Measurements from ENCODE around the gene CSNK2A1.

The CSNK2A1 gene

GRCh38 chr20:544153-544725, 649 bp upstream of the CSNK2A1 start:
- Histone ChIP-seq H3K4me1 (ENCODE audit: control insufficient read depth, insufficient read depth, low read length) (peaks cover 9% of the 10 kb centered on the region), H3K4me3 (ENCODE audit: low read length) (peak overlapping the region; percentile 96), H3K9ac (ENCODE audit: low read depth, low read length) (peak overlapping the region; percentile 88), H3K4me2 (ENCODE audit: low read length) (peak overlapping the region; percentile 87), H3K36me3 (ENCODE audit: insufficient read depth, low read length) (peaks cover 13% of the 10 kb centered on the region), H3K9me3 (replicated peaks; ENCODE audit: low read length) (peaks cover 8% of the 10 kb centered on the region), H3K27me3 (ENCODE audit: control insufficient read depth, insufficient read depth, low read length) (peaks cover 18% of the 10 kb centered on the region)

DNA sequence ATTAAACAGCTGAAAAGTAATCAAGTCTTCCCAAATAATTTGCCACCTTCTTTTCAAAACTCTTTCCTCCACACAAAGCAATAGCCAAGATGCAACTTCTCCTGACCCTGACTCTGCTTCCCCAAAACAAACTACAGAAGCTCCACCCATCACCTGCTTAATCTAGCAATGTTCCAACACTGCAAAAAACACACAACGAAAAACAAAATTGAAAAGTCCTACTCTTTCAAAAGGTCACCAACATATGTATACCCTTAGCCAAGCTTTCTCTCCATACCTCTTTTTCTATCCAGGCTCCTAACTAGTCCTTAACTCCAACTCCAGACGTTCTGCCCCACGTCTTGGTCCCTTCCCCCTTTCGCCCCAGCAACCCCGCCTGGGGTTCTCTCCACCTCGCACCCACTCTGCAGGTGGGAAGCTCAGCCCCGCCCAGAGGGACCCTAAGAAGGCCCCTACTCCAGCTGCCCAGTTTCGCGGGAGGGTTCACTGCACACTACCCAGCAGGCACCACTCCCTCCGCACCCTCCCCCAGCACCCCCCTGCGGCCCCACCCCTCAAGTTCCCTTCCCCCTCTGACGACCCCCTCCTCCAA, 717 bp downstream of the CSNK2A1 start:
- Histone ChIP-seq H3K4me3 (ENCODE audit: low read length) (peak overlapping the region; percentile 96), H3K4me2 (ENCODE audit: low read length) (peak overlapping the region; percentile 87), H3K9ac (ENCODE audit: low read depth, low read length) (peak overlapping the region; percentile 88), H3K9me3 (replicated peaks; ENCODE audit: low read length) (peaks cover 8% of the 10 kb centered on the region), H3K36me3 (ENCODE audit: insufficient read depth, low read length) (peaks cover 17% of the 10 kb centered on the region), H3K4me1 (ENCODE audit: control insufficient read depth, insufficient read depth, low read length) (peaks cover 9% of the 10 kb centered on the region), H3K27me3 (ENCODE audit: control insufficient read depth, insufficient read depth, low read length) (peaks cover 16% of the 10 kb centered on the region)

GRCh38 chr20:540391-541201, 3.0 kb downstream of the CSNK2A1 start:
- Histone ChIP-seq H3K9me3 (replicated peaks; ENCODE audit: low read length) (peaks cover 8% of the 10 kb centered on the region), H3K4me2 (ENCODE audit: low read length) (peak overlapping the region; percentile 3), H3K36me3 (ENCODE audit: insufficient read depth, low read length) (peaks cover 17% of the 10 kb centered on the region), H3K9ac (ENCODE audit: low read depth, low read length) (no peak overlapping the region), H3K4me3 (ENCODE audit: low read length) (no peak overlapping the region), H3K4me1 (ENCODE audit: control insufficient read depth, insufficient read depth, low read length) (peaks cover 27% of the 10 kb centered on the region), H3K27me3 (ENCODE audit: control insufficient read depth, insufficient read depth, low read length) (no peaks in the 10 kb centered on the region)

GRCh38 chr20:539848-540247, 3.7 kb downstream of the CSNK2A1 start:
- H3K9me3 ChIP-seq (replicated peaks; ENCODE audit: low read length) = peaks cover 8% of the 10 kb centered on the region
- no peak overlapping the region for H3K4me3 ChIP-seq (ENCODE audit: low read length)
- H3K27me3 ChIP-seq (ENCODE audit: control insufficient read depth, insufficient read depth, low read length) = no peaks in the 10 kb centered on the region
- H3K4me2 ChIP-seq (ENCODE audit: low read length) = peak overlapping the region; percentile 3
- H3K36me3 ChIP-seq (ENCODE audit: insufficient read depth, low read length) = peaks cover 17% of the 10 kb centered on the region
- peaks cover 29% of the 10 kb centered on the region for H3K4me1 ChIP-seq (ENCODE audit: control insufficient read depth, insufficient read depth, low read length)
- no peak overlapping the region for H3K9ac ChIP-seq (ENCODE audit: low read depth, low read length)

GRCh38 chr20:539191-539590, 4.4 kb downstream of the CSNK2A1 start:
- Histone ChIP-seq H3K27me3 (ENCODE audit: control insufficient read depth, insufficient read depth, low read length) (no peaks in the 10 kb centered on the region), H3K4me2 (ENCODE audit: low read length) (peak overlapping the region; percentile 3), H3K9ac (ENCODE audit: low read depth, low read length) (no peak overlapping the region), H3K36me3 (ENCODE audit: insufficient read depth, low read length) (peaks cover 17% of the 10 kb centered on the region), H3K9me3 (replicated peaks; ENCODE audit: low read length) (peaks cover 8% of the 10 kb centered on the region), H3K4me1 (ENCODE audit: control insufficient read depth, insufficient read depth, low read length) (peaks cover 31% of the 10 kb centered on the region), H3K4me3 (ENCODE audit: low read length) (no peak overlapping the region)

DNA sequence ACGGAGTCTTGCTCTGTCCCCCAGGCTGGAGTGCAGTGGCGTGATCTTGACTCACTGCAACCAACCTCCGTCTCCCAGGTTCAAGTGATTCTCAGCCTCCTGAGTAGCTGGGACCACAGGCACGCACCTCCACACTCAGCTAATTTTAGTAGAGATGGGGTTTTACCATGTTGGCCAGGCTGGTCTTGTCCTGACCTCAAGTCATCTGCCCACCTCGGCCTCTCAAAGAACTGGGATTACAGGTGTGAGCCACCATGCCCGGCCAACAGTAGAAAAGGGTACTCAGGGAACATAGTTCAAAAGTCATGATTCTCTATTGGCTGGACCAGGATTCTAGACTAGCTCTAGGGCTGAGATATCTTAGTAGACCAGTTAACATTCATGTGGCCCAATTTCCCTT, 5.6 kb downstream of the CSNK2A1 start:
- Histone ChIP-seq H3K9ac (ENCODE audit: low read depth, low read length) (no peak overlapping the region), H3K4me1 (ENCODE audit: control insufficient read depth, insufficient read depth, low read length) (peaks cover 37% of the 10 kb centered on the region), H3K9me3 (replicated peaks; ENCODE audit: low read length) (peaks cover 8% of the 10 kb centered on the region), H3K4me2 (ENCODE audit: low read length) (no peak overlapping the region), H3K27me3 (ENCODE audit: control insufficient read depth, insufficient read depth, low read length) (no peaks in the 10 kb centered on the region), H3K4me3 (ENCODE audit: low read length) (no peak overlapping the region), H3K36me3 (ENCODE audit: insufficient read depth, low read length) (peaks cover 17% of the 10 kb centered on the region)

DNA sequence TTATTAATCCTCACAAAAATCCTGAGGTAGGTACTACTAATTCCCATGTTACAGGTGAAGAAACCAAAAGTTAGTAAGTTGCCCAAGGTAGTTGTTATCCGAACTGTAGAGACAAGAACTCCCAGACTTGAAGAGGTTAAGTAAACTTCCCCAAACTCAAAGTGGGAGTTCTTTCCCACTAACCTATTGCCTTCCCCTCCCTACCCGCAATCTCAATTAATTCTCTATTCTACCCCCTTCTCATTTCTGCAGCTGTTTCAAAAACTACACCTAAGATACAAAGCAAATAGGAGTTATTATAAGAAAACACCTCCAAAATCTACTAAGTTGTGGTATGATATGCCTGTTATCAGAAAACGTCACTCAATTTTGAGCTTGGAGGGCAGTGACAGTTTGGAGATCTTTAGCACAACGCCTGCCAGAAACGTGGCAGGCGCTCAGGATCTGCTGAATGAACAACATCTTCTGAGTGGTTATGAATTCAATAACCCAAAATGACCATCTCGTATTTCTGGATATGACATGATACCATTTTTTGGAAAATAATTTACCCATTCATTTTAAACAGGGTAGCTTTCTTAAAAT, 7.1 kb downstream of the CSNK2A1 start:
- peaks cover 8% of the 10 kb centered on the region for H3K9me3 ChIP-seq (replicated peaks; ENCODE audit: low read length)
- H3K4me1 ChIP-seq (ENCODE audit: control insufficient read depth, insufficient read depth, low read length) = peaks cover 33% of the 10 kb centered on the region
- H3K36me3 ChIP-seq (ENCODE audit: insufficient read depth, low read length) = peaks cover 17% of the 10 kb centered on the region
- H3K9ac ChIP-seq (ENCODE audit: low read depth, low read length) = no peak overlapping the region
- peak overlapping the region; percentile 13 for H3K4me3 ChIP-seq (ENCODE audit: low read length)
- H3K4me2 ChIP-seq (ENCODE audit: low read length) = peak overlapping the region; percentile 71
- H3K27me3 ChIP-seq (ENCODE audit: control insufficient read depth, insufficient read depth, low read length) = no peaks in the 10 kb centered on the region

- Histone ChIP-seq H3K9me3 (replicated peaks; ENCODE audit: low read length) (peaks cover 7% of the 10 kb centered on the region), H3K9ac (ENCODE audit: low read depth, low read length) (no peak overlapping the region), H3K27me3 (ENCODE audit: control insufficient read depth, insufficient read depth, low read length) (no peaks in the 10 kb centered on the region), H3K4me1 (ENCODE audit: control insufficient read depth, insufficient read depth, low read length) (peaks cover 33% of the 10 kb centered on the region), H3K36me3 (ENCODE audit: insufficient read depth, low read length) (peaks cover 13% of the 10 kb centered on the region), H3K4me2 (ENCODE audit: low read length) (peak overlapping the region; percentile 71), H3K4me3 (ENCODE audit: low read length) (peak overlapping the region; percentile 24)
Observed at GRCh38 chr20:535958-536357, 7.6 kb downstream of the CSNK2A1 start.

DNA sequence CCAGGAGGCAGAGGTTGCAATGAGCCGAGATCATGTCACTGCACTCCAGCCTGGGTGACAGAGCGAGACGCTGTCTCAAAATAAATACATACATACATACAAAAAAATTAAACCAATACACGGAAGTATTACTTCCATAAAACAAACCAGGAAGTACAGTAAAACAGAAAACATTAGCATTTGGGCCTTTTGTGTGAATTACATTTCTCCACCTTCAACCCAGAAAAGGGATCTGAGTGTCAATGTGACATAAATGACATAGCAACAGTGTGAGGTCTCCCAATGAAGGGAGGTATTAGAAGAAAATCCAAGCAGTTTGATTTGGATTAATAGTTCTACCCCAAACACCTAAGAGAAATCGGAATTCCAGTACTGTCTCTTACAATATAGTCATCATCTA, 10.1 kb downstream of the CSNK2A1 start:
- Histone ChIP-seq H3K4me2 (ENCODE audit: low read length) (no peak overlapping the region), H3K27me3 (ENCODE audit: control insufficient read depth, insufficient read depth, low read length) (no peaks in the 10 kb centered on the region), H3K9ac (ENCODE audit: low read depth, low read length) (no peak overlapping the region), H3K4me3 (ENCODE audit: low read length) (no peak overlapping the region), H3K4me1 (ENCODE audit: control insufficient read depth, insufficient read depth, low read length) (peaks cover 42% of the 10 kb centered on the region), H3K36me3 (ENCODE audit: insufficient read depth, low read length) (peaks cover 7% of the 10 kb centered on the region), H3K9me3 (replicated peaks; ENCODE audit: low read length) (no peaks in the 10 kb centered on the region)

DNA sequence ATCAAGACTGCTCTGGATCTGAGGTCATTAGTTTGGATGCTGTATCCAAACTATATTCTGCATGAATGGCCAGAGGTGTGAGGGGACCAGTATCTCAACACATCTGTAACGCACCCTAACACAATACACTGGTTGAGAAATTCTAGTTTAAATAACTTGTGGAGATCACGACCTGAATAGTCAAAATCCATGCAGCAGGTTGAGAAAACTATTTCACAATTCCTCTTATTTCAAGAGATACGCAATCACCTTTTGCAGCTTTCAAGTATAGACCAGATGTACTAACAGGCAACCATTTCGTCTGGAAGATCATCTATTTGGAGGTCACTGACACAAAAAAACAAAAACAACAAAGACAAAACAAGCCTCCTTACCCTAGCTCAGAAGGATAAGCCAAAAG, 11.1 kb downstream of the CSNK2A1 start:
- Histone ChIP-seq H3K4me1 (ENCODE audit: control insufficient read depth, insufficient read depth, low read length) (peaks cover 42% of the 10 kb centered on the region), H3K4me3 (ENCODE audit: low read length) (no peak overlapping the region), H3K27me3 (ENCODE audit: control insufficient read depth, insufficient read depth, low read length) (no peaks in the 10 kb centered on the region), H3K9me3 (replicated peaks; ENCODE audit: low read length) (no peaks in the 10 kb centered on the region), H3K9ac (ENCODE audit: low read depth, low read length) (no peak overlapping the region), H3K36me3 (ENCODE audit: insufficient read depth, low read length) (peaks cover 11% of the 10 kb centered on the region), H3K4me2 (ENCODE audit: low read length) (no peak overlapping the region)

GRCh38 chr20:531608-532007, 12.0 kb downstream of the CSNK2A1 start:
- Histone ChIP-seq H3K9ac (ENCODE audit: low read depth, low read length) (no peak overlapping the region), H3K4me3 (ENCODE audit: low read length) (no peak overlapping the region), H3K27me3 (ENCODE audit: control insufficient read depth, insufficient read depth, low read length) (no peaks in the 10 kb centered on the region), H3K4me2 (ENCODE audit: low read length) (no peak overlapping the region), H3K36me3 (ENCODE audit: insufficient read depth, low read length) (peaks cover 17% of the 10 kb centered on the region), H3K4me1 (ENCODE audit: control insufficient read depth, insufficient read depth, low read length) (peaks cover 34% of the 10 kb centered on the region), H3K9me3 (replicated peaks; ENCODE audit: low read length) (peaks cover 5% of the 10 kb centered on the region)

Data from skeletal muscle satellite cell (primary cell).